GM20000 (cell line): ENCODE data around the gene TRAPPC12.

ENCODE experiments used
- DNase-seq: peaks from one replicate; pipeline ENCODE4 v3.0.0; 2012; ENCODE audit warnings: low spot score
- CTCF ChIP-seq: IDR thresholded peaks from 2 replicates; pipeline ENCODE4 v1.5.1; 2012; ENCODE audit warnings: mild to moderate bottlenecking, control low read depth; ENCODE audit errors: extremely low read depth, missing control alignments

Gene TRAPPC12

GRCh38 chr2:3341336-3341735, 38.2 kb upstream of the TRAPPC12 start:
- TF ChIP-seq CTCF = no peak
- no peak for DNase-seq

GRCh38 chr2:3342324-3342723, 37.2 kb upstream of the TRAPPC12 start:
- no peak for DNase-seq
- no peak for TF ChIP-seq CTCF

GRCh38 chr2:3343012-3343411, 36.5 kb upstream of the TRAPPC12 start:
- no peak for DNase-seq
- TF ChIP-seq CTCF = no peak

- no peak for DNase-seq
- no peak for TF ChIP-seq CTCF
Observed at GRCh38 chr2:3344897-3345296, 34.6 kb upstream of the TRAPPC12 start.

GRCh38 chr2:3345621-3346020, 33.9 kb upstream of the TRAPPC12 start:
- no peak for TF ChIP-seq CTCF
- DNase-seq = no peak

GRCh38 chr2:3348767-3349166, 30.7 kb upstream of the TRAPPC12 start:
- DNase-seq = no peak
- TF ChIP-seq CTCF = no peak

GRCh38 chr2:3349211-3349693, 30.2 kb upstream of the TRAPPC12 start:
- no peak for DNase-seq
- no peak for TF ChIP-seq CTCF
